GM10847 (cell line): ENCODE measurements around the gene TIMP3.

Source experiments
- POLR2A ChIP-seq: IDR thresholded peaks from 2 replicates; pipeline ENCODE4 v1.6.1; 2011; ENCODE audit not compliant: insufficient read length; ENCODE audit errors: extremely low read depth

The TIMP3 gene

DNA sequence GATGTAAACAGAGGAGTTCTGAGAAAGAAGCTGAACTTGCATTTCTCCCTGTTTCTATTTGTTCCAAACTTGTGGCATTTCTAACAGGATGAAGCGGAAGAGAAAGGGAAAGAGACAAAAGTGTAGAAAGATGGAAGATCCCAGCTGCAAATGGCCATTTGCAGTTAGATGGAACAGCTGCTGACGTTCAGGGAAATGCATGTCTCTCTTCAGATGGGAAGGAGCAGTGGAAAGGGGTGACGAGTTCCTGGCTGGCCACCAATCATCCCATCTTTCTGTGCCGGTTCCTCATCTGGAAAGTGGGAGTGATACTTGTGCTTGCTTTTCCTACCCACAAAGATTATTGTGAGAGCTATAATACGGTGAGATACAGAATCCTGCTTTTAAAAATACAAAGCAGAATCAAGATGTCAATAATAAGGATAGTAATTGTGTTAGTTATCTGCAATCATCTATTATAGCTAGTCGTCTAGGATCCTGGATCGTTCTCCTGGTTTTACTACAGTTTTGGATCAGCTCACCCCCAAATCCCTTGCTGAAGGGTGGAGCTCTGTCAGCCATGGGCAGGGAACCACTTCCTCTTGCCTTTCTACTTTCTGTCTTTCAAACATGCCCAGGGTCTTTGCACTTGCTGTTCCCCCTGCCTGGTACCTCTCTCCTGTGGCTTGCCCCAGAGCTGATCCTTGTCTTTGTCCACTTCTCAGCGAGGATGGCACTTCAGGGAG lies 1.2 kb upstream of the TIMP3 start:
- no peak for TF ChIP-seq POLR2A

DNA sequence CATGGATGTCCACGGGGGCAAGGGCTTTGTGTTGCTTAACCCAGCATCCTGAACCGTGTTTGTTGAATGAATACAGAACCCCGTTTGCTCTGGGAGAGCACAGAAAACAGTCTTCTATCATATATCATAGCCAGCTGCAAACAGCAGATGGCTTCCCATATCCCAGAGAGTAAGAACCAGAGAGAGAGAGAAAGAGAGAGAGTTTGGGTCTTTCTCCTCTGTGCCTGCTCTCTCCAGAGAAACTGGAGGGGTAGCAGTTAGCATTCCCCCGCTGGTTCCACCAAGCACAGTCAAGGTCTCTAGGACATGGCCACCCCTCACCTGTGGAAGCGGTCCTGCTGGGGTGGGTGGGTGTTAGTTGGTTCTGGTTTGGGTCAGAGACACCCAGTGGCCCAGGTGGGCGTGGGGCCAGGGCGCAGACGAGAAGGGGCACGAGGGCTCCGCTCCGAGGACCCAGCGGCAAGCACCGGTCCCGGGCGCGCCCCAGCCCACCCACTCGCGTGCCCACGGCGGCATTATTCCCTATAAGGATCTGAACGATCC lies 440 bp upstream of the TIMP3 start:
- TF ChIP-seq POLR2A = no peak

DNA sequence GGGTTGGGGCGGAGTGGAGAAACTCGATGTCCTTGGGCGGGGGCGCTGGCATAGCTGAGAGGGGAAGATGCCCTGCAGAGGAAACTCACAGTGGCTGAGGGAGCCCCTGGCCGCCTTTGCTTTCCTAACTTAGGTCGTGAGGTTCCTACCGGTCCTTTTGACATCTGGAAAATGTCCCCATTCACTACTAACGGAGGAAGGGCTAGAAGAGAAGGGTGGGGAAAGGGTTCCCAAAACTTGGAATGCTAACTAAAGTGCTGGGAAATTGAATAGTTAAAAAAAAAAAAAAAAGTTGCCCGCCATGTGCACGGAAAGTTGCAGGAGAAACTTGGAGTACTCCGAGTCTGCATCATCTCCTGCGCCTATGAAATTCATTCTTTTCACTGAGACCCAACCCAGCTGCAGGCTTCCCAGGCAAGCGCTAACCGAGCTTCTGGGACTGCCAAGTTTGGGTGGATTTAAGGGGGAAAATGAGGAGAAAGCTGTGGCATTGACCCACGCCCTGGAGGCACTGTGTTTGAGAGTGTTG lies 796 bp downstream of the TIMP3 start:
- no peak for TF ChIP-seq POLR2A

DNA sequence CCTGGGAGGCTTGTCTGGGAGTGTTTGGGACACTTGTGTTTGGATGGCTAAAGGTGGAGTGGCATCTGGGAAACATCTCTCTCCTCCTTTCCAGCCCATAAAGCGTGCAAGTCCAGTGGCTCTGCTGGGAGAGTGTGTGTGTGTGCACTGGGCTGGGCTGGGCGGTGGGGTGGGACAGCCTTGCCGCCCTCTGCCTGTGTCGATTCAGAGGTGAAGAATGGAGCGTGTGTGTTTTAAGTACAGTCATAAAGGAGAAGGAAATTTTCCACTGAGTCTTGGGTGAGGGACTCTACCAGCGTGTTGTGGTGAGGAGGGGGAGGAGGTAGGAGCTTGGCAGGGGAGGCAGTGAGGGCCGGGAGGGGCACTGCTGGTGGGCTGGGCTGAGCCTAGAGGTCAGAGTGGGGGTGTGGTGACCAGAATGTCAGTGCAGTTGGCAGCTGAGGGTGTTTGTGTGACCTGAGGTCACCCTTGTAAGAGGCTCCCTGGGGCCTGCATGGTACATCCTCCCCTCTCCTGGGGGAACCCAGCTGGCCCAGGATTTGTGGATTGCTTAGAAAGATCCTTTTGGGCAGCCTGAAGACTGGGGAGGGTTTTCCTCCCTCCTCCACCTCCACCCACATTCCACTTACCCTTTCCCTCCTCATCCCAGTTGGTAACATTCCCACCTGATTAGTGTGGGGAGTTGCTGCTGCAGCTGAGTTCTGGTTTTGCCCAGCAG lies 1.7 kb downstream of the TIMP3 start:
- TF ChIP-seq POLR2A = no peak

DNA sequence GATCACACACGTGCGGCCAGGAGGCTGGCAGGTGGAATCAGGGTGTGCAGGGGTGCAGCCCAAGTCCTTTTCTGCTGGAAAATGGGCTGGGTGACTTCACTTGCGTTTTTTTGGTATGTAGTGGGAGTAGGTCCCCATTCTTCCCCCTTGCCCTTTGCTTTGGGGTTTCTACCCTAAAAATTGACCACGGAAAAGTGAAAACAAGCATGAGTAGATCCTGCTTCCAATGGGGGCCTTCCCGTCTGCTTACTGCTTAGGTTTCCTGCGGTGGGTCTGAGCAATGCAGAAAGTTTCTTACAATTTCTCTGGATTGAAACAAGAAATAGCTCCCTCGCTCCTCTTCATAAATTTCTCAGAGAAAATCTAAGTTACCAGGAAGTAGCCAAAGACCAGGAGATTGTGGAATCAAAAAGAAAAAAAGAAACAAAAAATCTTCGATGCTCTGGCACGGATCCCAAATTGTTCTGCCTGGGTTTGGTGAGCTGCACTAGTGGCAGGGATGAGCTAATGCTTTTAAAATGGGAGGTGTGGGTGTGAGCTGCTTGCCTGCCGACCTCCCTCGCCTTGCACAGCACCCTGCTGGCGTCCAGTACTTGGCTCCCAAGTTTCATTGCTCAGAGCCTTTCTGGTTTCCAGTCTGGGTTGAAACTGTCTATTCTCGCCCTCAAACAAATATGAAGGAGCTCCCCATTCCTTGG lies 2.4 kb downstream of the TIMP3 start:
- TF ChIP-seq POLR2A = no peak

DNA sequence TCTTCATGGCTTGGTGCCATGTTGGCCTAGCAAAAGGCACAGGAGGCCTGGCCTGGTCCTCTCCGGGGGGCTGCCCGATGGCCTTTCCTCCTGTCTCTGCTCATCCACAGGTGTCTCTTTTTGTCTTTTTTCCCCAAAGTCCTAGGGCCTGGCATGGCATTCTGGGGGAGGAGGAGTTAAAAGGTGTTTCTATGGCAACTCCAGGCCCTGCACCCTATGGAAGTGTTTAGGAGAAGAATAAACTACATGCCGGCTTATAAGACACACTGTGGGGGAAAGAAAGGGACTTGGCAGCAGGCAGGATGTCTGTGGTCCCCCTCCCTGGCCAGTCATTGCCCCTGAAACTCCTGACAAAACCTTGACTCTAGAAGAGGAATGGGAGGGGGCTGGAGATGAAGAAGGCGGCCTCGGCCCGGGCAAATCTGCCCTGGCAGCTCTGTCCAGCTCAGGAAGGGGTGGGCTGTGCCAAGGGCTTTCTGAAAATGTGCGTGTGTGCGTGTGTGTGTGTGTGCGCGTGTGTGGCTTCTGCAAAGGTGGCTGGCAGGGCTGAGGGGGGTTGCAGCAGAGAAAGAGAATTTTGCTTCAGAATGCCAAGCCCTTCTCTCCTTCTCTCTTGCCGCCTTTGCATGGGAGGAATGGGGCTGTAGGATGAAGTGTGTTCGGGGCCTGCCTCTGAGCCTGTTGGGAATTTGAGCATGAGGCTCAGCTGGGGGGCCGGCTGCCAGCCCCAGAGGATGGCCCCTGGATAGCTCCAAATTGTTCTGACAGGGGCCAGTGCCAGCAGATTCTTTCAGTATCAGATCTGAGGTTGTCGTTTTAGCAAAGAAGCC lies 3.2 kb downstream of the TIMP3 start:
- no peak for TF ChIP-seq POLR2A

DNA sequence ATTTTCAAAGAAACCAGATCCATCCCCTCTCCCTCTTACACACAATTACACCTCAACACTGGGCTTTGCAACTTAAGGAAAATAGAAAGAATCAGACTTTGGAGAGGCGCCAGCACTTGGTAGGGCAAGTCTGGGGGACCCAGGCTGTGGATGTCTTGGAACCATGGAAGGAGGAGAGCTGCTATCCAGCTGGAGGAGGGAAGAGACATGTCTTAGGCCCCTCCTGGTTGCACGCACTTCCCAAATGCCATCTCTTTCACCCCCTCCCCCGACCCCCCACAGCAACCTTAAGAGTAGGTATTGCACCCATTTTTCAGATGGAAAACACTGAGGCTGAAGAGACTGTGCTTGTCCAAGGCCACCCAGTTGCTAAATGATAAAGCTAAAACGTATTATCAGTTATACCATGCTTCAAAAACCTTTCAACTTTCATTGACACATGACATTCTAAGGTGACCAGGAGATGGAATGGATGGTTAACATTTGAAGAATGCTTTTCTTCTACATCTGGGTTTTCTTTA lies 3.9 kb downstream of the TIMP3 start:
- TF ChIP-seq POLR2A = no peak

DNA sequence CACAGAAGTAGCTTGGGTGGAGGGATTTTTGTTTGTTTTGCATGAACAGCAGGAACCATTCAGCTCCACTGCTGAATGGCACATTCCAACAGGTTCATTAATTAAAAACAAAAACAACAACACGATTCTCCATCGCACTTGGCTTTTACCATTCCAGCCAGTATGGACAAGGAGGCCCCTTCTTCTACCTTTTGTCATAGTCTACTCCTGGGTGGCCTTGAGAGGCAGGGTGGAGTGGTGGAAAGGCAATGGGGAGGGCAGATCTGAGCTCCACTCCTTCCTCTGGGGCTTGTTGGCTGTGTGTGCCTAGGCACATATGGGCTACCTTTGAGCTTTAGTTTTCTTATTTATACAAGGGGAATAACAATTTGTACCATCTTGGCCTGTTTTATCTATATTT lies 4.8 kb downstream of the TIMP3 start:
- no peak for TF ChIP-seq POLR2A

DNA sequence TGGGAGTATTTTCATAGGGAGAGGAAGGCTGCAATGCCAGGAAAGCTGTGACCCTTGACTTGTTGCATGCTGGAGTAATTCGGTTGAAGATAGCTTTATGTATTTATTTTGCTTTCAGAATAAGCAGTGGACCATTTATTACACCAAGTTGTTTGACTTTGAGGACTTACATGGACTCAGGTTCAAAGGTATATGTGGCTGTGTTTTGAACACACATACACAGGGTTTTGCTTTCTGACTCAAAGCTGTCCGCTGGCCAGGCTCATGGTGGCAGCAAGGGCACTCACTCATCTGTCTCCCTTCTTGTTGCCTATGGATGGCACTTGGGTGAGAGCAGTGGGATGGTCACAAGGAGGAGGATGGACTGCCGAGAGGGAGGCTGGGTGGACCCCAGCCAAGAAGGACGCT lies 6.5 kb downstream of the TIMP3 start:
- no peak for TF ChIP-seq POLR2A

DNA sequence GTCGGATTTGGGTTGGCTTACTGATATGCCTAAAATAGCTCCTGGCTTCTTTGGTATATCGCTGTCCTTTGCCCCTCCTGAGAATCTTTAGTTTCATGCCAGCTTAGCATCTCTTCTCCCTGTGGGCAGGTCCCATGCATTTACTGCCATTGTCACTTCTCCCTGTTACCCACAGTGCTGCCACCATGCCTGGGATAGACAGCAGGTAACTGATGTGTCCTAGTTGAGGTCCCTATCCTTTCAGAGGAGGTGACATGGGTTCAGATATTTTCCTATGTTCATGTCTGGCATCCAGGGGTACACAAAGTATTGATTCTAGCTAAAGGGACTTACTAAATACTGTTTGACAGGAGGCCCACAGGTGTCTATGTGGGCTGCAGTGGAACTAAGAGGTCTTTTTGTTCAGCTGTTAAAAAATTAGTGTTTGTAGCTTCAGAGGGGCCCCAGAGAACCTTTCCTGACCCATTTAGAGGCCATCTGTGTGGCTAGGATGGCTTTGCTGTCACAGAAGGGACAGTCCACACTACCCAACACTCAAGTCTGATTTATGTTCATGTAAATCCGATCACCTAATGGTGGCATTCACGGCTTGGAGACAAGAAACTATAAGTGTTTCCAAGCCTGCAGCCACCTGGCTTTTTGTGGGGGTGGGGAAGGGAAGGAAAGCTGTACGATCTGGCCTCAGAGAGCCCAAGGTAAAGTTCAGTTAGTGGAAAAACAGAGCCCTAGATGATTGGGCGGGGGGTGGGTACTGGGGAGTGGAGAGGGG lies 8.5 kb downstream of the TIMP3 start:
- TF ChIP-seq POLR2A = no peak

DNA sequence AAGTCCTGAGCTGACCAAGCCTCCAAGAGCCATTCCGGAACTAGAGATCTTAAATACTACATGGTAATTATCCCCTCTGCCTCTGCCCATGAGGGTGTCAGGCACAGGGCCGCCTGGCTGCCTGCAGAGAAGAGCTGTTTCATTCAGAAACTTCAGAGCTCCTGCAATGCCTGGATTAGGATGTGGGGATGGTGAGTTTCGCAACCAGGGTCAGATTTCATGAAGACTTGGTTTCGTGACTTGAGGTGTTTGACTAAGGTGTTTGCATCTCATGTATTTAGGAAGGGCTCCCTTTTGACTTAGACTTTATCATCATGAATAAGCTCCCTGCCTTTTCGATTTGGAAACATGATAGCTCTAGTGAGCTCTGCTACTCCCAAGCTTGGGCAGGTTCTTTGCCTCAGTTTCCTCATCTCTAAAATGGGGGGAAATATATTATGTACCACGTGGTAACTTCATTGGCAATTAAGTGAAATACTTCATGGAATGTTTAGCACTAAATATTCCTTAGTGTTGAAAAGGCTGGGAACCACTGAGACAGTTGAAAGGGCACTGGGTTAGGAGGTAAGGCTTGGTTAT lies 9.1 kb downstream of the TIMP3 start:
- no peak for TF ChIP-seq POLR2A

DNA sequence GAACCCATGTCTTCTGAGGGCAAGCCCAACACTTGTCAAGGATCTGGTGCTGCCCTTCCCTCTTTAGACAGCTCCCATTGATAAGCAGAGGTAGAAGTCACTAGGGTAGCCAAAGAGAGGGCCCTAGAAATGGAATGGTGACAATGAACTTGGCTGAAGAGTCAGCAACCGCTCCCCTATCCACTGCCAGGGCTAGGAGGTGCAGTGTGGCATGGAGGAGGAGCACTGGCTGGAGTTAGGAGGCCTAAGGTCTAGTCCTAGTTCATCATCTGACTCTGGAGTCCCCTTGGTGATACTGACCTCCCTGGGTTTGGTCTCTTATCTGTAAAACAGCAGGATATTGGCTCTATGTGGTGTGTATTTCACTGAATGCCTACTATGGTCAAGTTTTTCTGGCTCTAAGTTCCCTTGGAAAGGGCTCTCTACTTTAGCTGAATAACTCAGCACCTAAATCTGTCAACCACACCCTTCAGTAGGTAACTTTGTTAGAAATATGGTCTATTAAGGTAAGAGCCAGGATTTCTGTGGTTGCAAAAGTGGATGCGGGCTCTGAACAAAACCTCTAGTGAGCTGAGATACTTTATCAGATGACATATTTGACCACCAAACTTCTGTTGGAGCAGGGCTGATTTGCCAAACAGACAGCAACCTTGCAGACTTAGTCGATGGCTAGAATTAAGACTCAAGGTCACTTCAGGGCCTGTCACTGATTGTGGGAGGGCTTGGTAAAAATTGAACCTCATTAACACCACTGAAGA lies 10.5 kb downstream of the TIMP3 start:
- no peak for TF ChIP-seq POLR2A
